Left ventricle myocardium superior (tissue), 1 donor: ENCODE data around the gene BMP2. TPM values are rescaled to one million over a fixed set of nuclear protein-coding genes. Genes with fewer than 3 reads are reported as not detected.

ENCODE experiments used
- ATAC-seq: fragments of 200-7000 bp; cut with Tn5 transposase; one replicate; pipeline ENCODE4 v1.9.1; 2020; ENCODE audit warnings: mild to moderate bottlenecking, moderate library complexity
- DNase-seq: peaks from one replicate; pipeline ENCODE4 v3.0.0-alpha.2; 2020
- intact Hi-C: fragments of 100-400 bp; cut with micrococcal nuclease; formaldehyde crosslinking; loops from one replicate; pipeline ENCODE4 v1.11.0; 2022
- total RNA-seq: library from RNA; stranded (reverse); fragmentation: NEBNext Ultra II Directional; extraction: Animal tissue kit (Norgen Biotek cat#: 25700); gene quantifications from one replicate; pipeline ENCODE4 v1.2.1, GENCODE V29; 2021
- donor health status: DM: no; HTN: yes; CAD: no; lungs with severe emphysema.

BMP2 gene
- total RNA-seq, 1 donor from 2014 or later: 3.0 TPM

DNA sequence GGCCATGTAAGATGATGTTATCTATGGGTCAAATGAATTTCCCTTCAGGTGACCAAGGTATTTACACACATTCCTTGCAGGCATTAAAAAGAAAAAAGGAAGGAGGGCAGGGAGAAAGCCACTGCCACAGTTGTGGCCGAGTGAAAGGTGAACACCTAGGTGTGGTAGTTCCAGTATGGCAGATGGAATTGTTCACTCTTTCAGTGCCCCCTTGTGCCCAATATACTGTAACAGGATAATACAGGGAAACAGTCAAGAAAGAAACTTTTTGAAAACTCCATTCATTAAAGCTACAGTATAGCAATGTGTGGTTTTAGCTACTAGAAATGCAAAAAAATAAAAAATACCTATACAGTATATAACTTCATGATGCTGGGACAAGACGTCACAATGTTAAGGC, 52.1 kb downstream of the BMP2 start:
- no peak for DNase-seq
- no peak for ATAC-seq
- intact Hi-C loops: loop anchor here (5.0 kb wide), 1 partner anchor 182 kb away; no protein-coding TSS in a partner anchor

DNA sequence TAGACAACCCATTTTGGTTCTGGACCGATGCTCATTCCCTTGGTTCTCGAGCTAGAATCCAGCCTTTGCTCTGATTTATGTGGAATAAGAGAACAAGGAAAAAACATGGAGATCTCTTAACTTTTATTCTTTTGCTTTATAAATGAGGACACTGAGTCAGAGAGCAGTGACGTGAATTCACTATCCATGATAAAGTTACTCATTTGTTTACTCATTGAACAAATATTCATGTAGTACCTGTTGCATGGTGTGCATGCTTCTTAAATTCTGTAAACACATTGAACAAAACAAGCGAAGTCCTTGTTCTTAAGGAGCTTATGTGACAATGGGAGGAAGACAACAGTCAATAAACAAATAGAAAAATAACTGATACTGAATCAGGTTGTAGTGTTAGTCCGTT, 56.9 kb downstream of the BMP2 start:
- intact Hi-C loops: loop anchor here (10.0 kb wide), 1 partner anchor 650 kb away; no protein-coding TSS in a partner anchor
- no peak for ATAC-seq
- DNase-seq: no peak

DNA sequence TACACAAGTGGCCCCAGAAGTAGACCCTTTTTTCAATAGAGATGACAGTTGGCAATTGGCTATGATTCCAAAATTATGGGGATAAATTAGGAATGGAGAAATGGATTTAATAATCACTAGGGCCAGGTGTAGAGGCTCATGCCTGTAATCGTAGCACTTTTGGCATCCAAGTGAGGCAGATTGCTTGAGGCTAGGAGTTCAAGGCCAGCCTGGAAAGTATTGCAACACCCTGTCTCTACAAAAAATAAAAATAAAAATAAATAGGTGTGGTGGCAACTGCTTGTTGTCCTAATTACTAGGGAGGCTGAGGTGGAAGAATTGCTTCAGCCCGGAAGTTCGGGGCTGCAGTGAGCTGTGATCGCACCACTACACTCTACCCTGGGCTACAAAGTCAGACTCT, 60.0 kb downstream of the BMP2 start:
- intact Hi-C loops: loop anchor here (10.0 kb wide), 1 partner anchor 653 kb away; no protein-coding TSS in a partner anchor
- DNase-seq: no peak
- no peak for ATAC-seq

DNA sequence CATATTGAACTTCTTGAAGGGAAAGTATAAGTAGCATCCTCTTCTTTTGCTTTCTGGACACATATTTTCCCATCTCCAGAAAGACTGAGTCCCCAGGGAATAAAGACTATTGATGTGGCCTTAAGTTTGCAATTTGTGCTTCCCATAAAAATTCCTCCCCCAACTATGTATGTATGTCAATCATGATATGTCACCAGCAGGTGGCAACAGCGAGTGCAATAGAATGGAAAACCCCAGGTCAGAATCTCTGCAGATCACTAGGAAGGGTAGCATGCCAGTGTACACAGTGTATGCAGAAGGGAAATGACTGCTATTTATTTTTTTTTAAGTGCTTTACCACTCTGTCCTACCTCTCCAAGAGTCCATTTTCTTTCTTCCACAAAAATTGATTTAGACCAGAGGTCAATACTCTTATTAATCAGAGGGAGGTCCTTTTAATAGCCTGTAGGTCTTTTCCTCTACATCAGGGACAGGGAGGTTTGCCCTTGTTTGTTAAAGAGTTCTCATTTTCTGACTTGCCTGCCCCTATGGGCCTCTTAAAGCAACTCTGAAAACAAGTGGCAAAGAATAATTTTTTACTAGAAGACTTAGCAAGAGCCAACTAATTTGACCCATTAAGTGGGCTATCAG, 61.4 kb downstream of the BMP2 start:
- DNase-seq (peak; percentile 35), ATAC-seq (peak; percentile 75)
- intact Hi-C loops: loop anchor here (10.0 kb wide), 1 partner anchor 654 kb away; no protein-coding TSS in a partner anchor

DNA sequence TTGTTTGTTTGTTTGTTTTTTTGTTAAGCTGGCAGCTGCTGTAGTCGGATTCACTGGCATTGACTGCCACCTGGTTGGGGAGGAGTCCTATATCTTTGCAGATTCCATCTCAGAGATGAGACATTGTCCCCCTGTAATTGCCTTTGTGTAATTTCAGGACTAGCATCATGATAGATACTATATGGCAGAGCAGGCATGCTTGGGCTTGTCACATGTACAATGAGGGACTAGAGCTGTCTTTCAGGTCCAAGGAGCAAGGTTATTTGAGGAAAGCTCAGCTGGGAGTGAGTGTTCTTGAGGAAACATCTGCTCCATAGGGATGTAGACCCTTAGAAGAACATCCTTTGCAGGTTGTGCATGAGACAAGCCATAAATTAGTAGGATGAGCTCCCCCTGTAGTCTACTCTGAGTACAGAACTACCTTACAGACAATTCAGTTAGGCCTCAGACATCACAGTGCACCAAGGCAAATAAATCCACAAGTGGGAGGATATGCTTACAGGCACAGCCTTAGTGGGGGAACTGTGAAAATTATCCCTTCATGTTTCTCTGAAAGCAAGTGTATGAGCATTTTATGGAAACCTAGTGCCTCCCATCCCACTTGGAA, 62.1 kb downstream of the BMP2 start:
- intact Hi-C loops: loop anchor here (10.0 kb wide), 1 partner anchor 655 kb away; no protein-coding TSS in a partner anchor
- ATAC-seq: no peak
- DNase-seq: no peak
